ENCODE data around the gene SLC24A5. TPM values are rescaled to one million over a fixed set of nuclear protein-coding genes. Genes with fewer than 3 reads are reported as not detected.

The SLC24A5 gene
- total and polyA plus RNA-seq, 10 of the 15 experiments (the other 5 are each of a cell fraction or from before 2014, with no cell fraction given): not detected

DNA sequence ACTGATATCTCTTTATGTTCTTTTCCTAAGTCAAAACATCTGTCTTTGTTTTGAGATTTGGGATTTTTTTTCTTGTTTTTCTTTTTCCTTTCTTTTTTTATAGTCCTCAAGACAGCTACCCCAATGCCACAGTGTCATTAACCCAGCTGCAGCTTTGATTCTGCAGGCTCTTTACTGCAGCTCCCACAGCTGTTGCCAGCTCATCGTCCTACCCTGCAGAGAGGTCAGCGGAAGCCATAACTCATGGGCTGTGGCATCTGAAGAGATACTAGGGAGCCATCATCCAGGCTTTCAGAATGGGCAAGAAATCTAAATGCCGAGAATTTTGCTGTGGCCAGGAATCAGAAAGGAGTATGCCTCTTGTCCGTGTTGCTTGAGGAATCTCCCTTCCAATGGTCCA lies 44.3 kb upstream of the SLC24A5 start:
- no peaks in the 10 kb centered on the region for H3K4me1 ChIP-seq (ENCODE audit: control insufficient read depth, insufficient read depth, low read length)
- ChIA-PET RAD21 (ENCODE audit: unreplicated experiment) (no interaction called here), CTCF (no interaction called here), POLR2A (no interaction called here), SMC1A (ENCODE audit: uncharacterized antibody, unreplicated experiment) (no interaction called here)
- H3K36me3 ChIP-seq (ENCODE audit: control insufficient read depth in 2 of 2, insufficient read depth in 2 of 2, low read length in 1 of 2): no peaks in the 10 kb centered on the region
- FAIRE-seq (no peak), DNase-seq (ENCODE audit: low read depth, low spot score) (no peak), ATAC-seq (no peak)
- no peaks in the 10 kb centered on the region; a peak in 1 of 4 replicates for H3K27me3 ChIP-seq (replicated peaks in 1 of 2; ENCODE audit: control insufficient read depth in 2 of 2, insufficient read depth in 2 of 2, low read length in 1 of 2)
- WGBS (ENCODE audit: insufficient coverage, insufficient replicate concordance, low lambda C conversion rate, missing lambda C conversion rate): 16% methylated on average over 4 of the region's 4 CpGs
- H3K4me2 ChIP-seq (ENCODE audit: control insufficient read depth, insufficient read depth): no peak overlapping the region
- intact Hi-C loops (cut with micrococcal nuclease; ENCODE audit: unreplicated experiment): no loop called here
- H4K20me1 ChIP-seq (ENCODE audit: control insufficient read depth, insufficient read depth): no peaks in the 10 kb centered on the region
- BruUV-seq (replicated peaks): no TSS peak
- H3K4me3 ChIP-seq: no peak overlapping the region
- H3K27ac ChIP-seq (ENCODE audit: control insufficient read depth, insufficient read depth): no peak overlapping the region
- no peaks in the 10 kb centered on the region for H3K9me3 ChIP-seq (replicated peaks; ENCODE audit: control insufficient read depth, insufficient read depth, low read length)
- H2AFZ ChIP-seq (ENCODE audit: control insufficient read depth, low read depth, low read length): no peak overlapping the region
- no peak overlapping the region for H3K9ac ChIP-seq (ENCODE audit: control insufficient read depth, insufficient read depth, low read length)
- no peak for TF ChIP-seq STAT1 (conservative IDR thresholded peaks at IDR 0.05)
- no peak for TF ChIP-seq RCOR1 (conservative IDR thresholded peaks at IDR 0.05; ENCODE audit: low read depth, low read length)
- no peak for TF ChIP-seq TAF1 (IDR thresholded peaks at IDR 0.05; ENCODE audit: borderline replicate concordance, low read depth, low read length)
- TF ChIP-seq, protein P1, sequence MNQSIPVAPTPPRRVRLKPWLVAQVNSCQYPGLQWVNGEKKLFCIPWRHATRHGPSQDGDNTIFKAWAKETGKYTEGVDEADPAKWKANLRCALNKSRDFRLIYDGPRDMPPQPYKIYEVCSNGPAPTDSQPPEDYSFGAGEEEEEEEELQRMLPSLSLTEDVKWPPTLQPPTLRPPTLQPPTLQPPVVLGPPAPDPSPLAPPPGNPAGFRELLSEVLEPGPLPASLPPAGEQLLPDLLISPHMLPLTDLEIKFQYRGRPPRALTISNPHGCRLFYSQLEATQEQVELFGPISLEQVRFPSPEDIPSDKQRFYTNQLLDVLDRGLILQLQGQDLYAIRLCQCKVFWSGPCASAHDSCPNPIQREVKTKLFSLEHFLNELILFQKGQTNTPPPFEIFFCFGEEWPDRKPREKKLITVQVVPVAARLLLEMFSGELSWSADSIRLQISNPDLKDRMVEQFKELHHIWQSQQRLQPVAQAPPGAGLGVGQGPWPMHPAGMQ (IDR thresholded peaks at IDR 0.05; ENCODE audit: borderline replicate concordance): no peak
- TF ChIP-seq JUND (IDR thresholded peaks at IDR 0.05; ENCODE audit: low read depth, low read length): no peak
- TF ChIP-seq PAX8 (IDR thresholded peaks at IDR 0.05): no peak
- no peak for TF ChIP-seq MTA3 (IDR thresholded peaks at IDR 0.05; ENCODE audit: borderline replicate concordance, low read length)
- TF ChIP-seq SUZ12 (IDR thresholded peaks at IDR 0.05; ENCODE audit: unreplicated experiment): no peak
- no peak for TF ChIP-seq FOS (IDR thresholded peaks at IDR 0.05; ENCODE audit: borderline replicate concordance, extremely low read depth, insufficient read length)
- TF ChIP-seq ZNF274 (IDR thresholded peaks at IDR 0.05; ENCODE audit: insufficient read depth, insufficient read length): no peak
- no peak for TF ChIP-seq ASH2L (IDR thresholded peaks at IDR 0.05; ENCODE audit: borderline replicate concordance, low read depth)
- TF ChIP-seq CEBPB (IDR thresholded peaks at IDR 0.05; ENCODE audit: borderline replicate concordance in 1 of 2, low read depth in 2 of 2, low read length in 2 of 2): no peak
- no peaks in the 10 kb centered on the region for H3K79me2 ChIP-seq (ENCODE audit: control insufficient read depth, insufficient read depth, low read length)
- in situ Hi-C loops (cut with MboI): no loop called here

All from GM12878 (cell line).